Muscle of arm (tissue), 12 donors: ENCODE measurements around the gene DSCAML1. TPM values are rescaled to one million over a fixed set of nuclear protein-coding genes. Genes with fewer than 3 reads are reported as not detected.
"Not testable (repeated sequence)": the region's sequence is repeated elsewhere in the genome, so short reads cannot be mapped to it uniquely, and the experiment has no call there.

ENCODE experiments used
- DNase-seq: peaks from one replicate; pipeline ENCODE4 v3.0.0-alpha.2; 2013
- polyA plus RNA-seq, 12 donors: library from polyadenylated mRNA; unstranded; fragments of 120-200 nt; gene quantifications; one replicate each; pipeline ENCODE4 v1.2.1, GENCODE V29; 2013; ENCODE audit not compliant: insufficient read length in 12 of 12

The DSCAML1 gene
- polyA plus RNA-seq, 12 donors = 0.27 to 2.4 (median 0.68) TPM; not detected in 2

GRCh38 chr11:117410861-117411710, 385.9 kb downstream of the DSCAML1 start:
- peak; percentile 3 for DNase-seq

- DNase-seq = no peak
These were observed 386.8 kb downstream of the DSCAML1 start for GRCh38 chr11:117410238-117410637.

- DNase-seq = no peak
These were observed 387.5 kb downstream of the DSCAML1 start for GRCh38 chr11:117409511-117409910.

DNA sequence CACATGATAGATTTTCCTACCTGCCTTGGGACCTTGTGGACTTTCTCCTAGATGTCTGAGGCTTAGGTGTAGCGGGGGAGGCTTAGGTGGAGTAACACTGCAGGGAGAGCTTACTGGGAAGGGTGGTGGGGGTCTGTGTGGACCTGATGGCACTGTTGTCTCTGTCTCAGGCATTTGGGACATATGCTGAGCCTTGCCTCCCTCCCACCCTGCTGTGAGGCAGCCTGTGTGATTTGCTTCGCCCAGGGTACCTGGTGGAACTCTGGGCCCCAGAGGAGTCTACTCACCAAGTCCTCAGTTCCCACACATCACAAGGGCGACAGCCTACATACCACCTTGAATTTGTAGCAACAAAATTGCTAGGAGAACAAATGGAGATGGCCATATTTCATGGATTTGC, 388.7 kb downstream of the DSCAML1 start:
- no peak for DNase-seq

DNA sequence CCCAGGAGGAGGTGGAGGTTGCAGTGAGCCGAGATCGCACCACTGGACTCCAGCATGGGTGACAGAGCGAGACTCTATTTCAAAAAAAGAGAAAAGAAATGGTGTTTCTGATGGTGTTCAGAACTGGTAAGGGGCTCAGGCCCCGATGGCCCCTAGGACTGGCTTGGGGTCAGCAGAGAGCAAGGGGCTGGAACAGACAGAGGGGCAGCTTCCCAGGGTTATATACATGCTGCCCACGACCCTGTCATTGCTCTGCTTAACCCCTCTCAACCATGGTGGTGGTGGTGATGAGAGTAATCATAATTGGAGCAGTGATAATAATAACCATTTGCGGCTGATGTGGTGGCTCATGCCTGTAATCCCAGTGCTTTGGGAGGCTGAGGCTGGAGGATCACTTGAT, 390.0 kb downstream of the DSCAML1 start:
- DNase-seq = no peak

- not testable (repeated sequence) for DNase-seq
These were observed 391.1 kb downstream of the DSCAML1 start for GRCh38 chr11:117405898-117406297.

DNA sequence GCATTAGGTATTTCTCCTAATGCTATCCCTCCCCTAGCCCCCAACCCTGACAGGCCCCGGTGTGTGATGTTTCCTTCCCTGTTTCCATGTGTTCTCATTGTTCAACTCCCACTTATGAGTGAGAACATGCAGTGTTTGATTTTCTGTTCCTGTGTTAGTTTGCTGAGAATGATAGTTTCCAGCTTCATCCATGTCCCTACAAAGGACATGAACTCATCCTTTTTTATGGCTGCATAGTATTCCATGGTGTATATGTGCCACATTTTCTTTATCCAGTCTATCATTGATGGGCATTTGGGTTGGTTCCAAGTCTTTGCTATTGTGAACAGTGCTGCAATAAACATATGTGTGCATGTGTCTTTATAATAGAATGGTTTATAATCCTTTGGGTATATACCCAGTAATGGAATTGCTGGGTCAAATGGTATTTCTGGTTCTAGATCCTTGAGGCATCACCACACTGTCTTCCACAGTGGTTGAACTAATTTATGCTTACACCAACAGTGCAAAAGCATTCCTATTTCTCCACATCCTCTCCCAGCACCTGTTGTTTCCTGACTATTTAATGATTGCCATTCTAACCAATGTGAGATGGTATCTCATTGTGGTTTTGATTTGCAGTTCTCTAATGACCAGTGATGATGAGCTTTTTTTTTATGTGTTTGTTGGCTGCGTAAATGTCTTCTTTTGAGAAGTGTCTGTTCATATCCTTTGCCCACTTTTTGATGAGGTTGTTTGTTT, 397.7 kb downstream of the DSCAML1 start:
- DNase-seq = not testable (repeated sequence)

DNA sequence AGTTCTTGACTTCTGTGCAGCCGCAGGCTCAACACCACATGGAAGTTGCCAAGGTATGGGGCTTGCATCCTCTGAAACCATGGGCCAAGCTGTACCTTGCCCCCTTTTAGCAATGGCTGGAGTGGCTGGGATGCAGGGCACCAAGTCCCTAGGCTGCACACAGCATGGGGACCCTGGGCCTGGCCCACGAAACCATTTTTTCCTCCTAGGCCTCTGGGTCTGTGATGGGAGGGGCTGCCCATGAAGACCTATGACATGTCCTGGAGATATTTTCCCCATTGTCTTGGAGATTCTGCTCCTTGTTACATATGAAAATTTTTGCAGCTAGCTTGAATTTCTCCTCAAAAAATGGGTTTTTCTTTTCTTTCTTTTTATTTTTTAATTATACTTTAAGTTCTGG, 398.4 kb downstream of the DSCAML1 start:
- DNase-seq = not testable (repeated sequence)

GRCh38 chr11:117396970-117397369, 400.0 kb downstream of the DSCAML1 start:
- no peak for DNase-seq

DNA sequence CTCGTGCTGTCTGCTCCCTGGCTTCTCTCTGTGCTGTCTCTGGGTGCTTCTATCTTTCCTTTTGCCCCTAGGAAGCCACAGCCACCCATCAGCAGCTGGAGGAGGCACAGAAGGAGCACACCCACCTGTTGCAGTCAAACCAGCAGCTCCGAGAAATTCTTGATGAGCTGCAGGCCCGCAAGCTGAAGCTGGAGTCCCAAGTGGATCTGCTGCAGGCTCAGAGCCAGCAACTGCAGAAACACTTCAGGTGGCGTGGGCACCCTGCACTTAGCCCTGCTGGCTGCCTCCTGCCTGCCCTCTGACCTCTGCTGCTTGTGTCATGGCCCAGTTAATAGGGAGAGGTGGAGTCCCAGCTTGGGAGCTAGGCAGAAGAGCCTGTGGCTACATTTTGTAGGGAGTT, 401.5 kb downstream of the DSCAML1 start:
- DNase-seq = no peak

GRCh38 chr11:117394221-117394925, 402.6 kb downstream of the DSCAML1 start:
- no peak for DNase-seq

GRCh38 chr11:117392979-117393378, 404.0 kb downstream of the DSCAML1 start:
- no peak for DNase-seq

DNA sequence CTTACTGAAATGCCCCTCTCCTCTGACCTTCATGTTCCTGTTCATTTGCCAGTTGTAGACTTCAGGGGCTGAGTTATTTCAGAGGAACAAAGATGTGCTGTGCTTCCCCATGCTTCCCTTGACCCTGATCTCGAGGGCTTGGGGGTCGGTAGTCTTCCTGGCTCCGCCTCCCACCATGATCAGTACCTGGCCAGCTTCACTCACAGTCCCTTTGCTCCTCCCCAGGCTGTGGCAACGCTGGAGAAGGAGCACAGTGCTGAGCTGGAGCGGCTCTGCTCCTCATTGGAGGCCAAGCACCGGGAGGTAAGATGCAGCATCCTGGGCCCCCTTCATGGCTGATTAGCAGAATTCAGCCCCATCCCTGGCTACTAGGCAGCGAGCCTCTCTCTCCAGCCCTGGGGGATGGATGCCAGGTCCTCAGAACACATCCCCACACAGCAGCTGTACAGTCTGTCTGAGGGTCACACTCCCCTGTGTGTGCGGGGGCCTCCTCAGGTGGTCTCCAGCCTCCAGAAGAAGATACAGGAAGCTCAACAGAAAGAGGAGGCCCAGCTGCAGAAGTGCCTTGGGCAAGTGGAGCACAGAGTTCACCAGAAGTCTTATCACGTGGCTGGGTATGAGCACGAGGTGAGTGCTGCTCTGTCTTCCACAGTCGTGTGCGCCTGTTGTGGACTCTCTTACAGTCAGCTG, 404.9 kb downstream of the DSCAML1 start:
- DNase-seq = no peak

GRCh38 chr11:117391181-117391580, 405.8 kb downstream of the DSCAML1 start:
- no peak for DNase-seq

DNA sequence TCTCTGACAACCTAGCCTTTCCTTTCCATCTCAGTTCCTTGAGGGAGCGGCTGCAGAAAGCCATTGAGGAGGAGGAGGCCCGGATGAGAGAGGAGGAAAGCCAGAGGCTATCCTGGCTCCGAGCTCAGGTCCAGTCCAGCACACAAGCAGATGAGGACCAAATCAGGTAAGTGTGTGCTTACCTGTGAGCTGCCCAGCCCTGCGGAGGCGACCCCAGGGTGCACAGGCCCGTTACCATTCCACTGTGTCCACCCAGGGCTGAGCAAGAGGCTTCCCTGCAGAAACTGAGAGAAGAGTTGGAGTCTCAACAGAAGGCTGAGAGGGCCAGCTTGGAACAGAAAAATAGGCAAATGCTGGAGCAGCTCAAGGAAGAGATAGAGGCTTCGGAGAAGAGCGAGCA, 406.3 kb downstream of the DSCAML1 start:
- no peak for DNase-seq

GRCh38 chr11:117387992-117388755, 408.8 kb downstream of the DSCAML1 start:
- no peak for DNase-seq

- no peak for DNase-seq
These were observed 411.1 kb downstream of the DSCAML1 start for GRCh38 chr11:117385906-117386305.

GRCh38 chr11:117385471-117385870, 411.5 kb downstream of the DSCAML1 start:
- no peak for DNase-seq

DNA sequence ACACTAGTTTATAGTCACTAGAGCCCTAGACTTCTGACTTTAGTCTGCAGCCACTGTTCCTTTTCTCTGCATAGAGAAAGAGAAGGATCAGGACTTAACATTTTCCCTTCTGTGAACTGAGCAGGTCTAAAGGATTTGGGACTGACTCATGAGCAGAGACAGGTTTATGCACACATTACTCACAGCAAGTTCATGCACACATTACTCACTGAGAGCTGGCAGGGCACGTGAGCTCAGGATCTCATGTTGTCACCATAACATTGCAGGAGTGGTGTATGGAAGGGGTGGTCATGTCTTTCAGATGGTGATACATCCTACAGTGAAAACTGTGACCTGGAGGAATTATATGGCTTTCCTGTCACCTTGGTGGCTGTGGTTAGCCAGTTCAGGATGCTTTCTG, 413.0 kb downstream of the DSCAML1 start:
- no peak for DNase-seq

DNA sequence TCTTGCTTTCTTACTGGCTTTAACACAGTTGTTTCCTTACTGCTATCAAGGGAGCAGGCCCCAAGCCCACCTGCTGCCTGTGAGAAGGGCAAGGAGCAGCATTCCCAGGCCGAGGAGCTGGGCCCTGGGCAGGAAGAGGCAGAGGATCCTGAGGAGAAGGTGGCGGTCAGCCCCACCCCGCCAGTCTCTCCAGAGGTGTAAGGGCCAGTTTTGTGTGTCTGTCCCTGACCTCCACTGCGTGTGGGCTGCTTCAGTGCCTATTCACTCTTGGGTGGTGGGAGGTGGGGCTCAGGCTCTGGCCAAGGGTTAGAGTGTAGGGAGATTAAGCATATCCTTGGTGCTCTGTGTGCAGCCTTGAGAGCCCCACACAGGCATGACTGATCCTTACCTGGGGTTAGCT, 414.3 kb downstream of the DSCAML1 start:
- DNase-seq = no peak
